Ureter (tissue), 1 donor: ENCODE data around the gene GRIN3A. TPM values are rescaled to one million over a fixed set of nuclear protein-coding genes. Genes with fewer than 3 reads are reported as not detected.
"Not testable (repeated sequence)": the region's sequence is repeated elsewhere in the genome, so short reads cannot be mapped to it uniquely, and the experiment has no call there.

ENCODE experiments used
- DNase-seq: peaks from one replicate; pipeline ENCODE4 v3.0.0-alpha.2; 2020; ENCODE audit warnings: low spot score
- total RNA-seq: library from RNA; stranded (reverse); gene quantifications from one replicate; pipeline ENCODE4 v1.2.4, GENCODE V29; 2023
- donor health status: DM: yes; HTN: yes; CAD: no.

GRIN3A gene
- total RNA-seq, 1 donor from 2014 or later, result 0.05 TPM

GRCh38 chr9:101578378-101578777, 160.1 kb downstream of the GRIN3A start:
- DNase-seq, result no peak

- no peak for DNase-seq
These were observed 163.6 kb downstream of the GRIN3A start for GRCh38 chr9:101574731-101575333.

- DNase-seq, result no peak
These were observed 166.1 kb downstream of the GRIN3A start for GRCh38 chr9:101572316-101572715.

- no peak for DNase-seq
These were observed 167.3 kb downstream of the GRIN3A start for GRCh38 chr9:101571114-101571513.

GRCh38 chr9:101569741-101570501, 168.5 kb downstream of the GRIN3A start:
- DNase-seq, result no peak

GRCh38 chr9:101567725-101568350, 170.6 kb downstream of the GRIN3A start:
- no peak for DNase-seq

GRCh38 chr9:101566904-101567724, 171.3 kb downstream of the GRIN3A start:
- DNase-seq, result no peak

- DNase-seq, result no peak
These were observed 174.2 kb downstream of the GRIN3A start for GRCh38 chr9:101564252-101564651.

- no peak for DNase-seq
These were observed 175.5 kb downstream of the GRIN3A start for GRCh38 chr9:101562966-101563365.

- no peak for DNase-seq
These were observed 176.7 kb downstream of the GRIN3A start for GRCh38 chr9:101561740-101562139.

GRCh38 chr9:101549472-101550098, 188.9 kb downstream of the GRIN3A start:
- DNase-seq, result not testable (repeated sequence)

GRCh38 chr9:101543098-101543735, 195.2 kb downstream of the GRIN3A start:
- DNase-seq, result no peak

- DNase-seq, result no peak
These were observed 198.4 kb downstream of the GRIN3A start for GRCh38 chr9:101540069-101540468.

GRCh38 chr9:101536938-101537337, 201.5 kb downstream of the GRIN3A start:
- DNase-seq, result no peak

GRCh38 chr9:101536351-101536750, 202.1 kb downstream of the GRIN3A start:
- no peak for DNase-seq

GRCh38 chr9:101533334-101534204, 204.9 kb downstream of the GRIN3A start, which contains the start of gene RNF20:
Gene RNF20 (plus strand): TSS chr9:101533853. CDS start chr9:101535424, 1,571 bp downstream.
- peak; percentile 100 for DNase-seq

GRCh38 chr9:101530076-101530711, 208.3 kb downstream of the GRIN3A start:
- peak; percentile 73 for DNase-seq

GRCh38 chr9:101528015-101528414, 210.4 kb downstream of the GRIN3A start:
- DNase-seq, result no peak

- DNase-seq, result no peak
These were observed 211.4 kb downstream of the GRIN3A start for GRCh38 chr9:101527066-101527465.
